HG03520 (cell line): ENCODE results near the gene LMTK3.

Experiments used
- ATAC-seq: cut with Tn5 transposase; IDR thresholded peaks from one replicate; pipeline ENCODE4 v1.9.1; 2021; ENCODE audit warnings: mild to moderate bottlenecking, moderate library complexity; ENCODE audit not compliant: unreplicated experiment

The LMTK3 gene

GRCh38 chr19:48475369-48476068, 36.1 kb downstream of the LMTK3 start:
- ATAC-seq = no peak

GRCh38 chr19:48474084-48474592, 37.5 kb downstream of the LMTK3 start:
- ATAC-seq = no peak

GRCh38 chr19:48473161-48473966, 38.3 kb downstream of the LMTK3 start:
- ATAC-seq = no peak

GRCh38 chr19:48471836-48472235, 39.8 kb downstream of the LMTK3 start:
- ATAC-seq = no peak

GRCh38 chr19:48470856-48471255, 40.8 kb downstream of the LMTK3 start:
- no peak for ATAC-seq

GRCh38 chr19:48469934-48470680, 41.5 kb downstream of the LMTK3 start:
- ATAC-seq = no peak

GRCh38 chr19:48469289-48469881, 42.2 kb downstream of the LMTK3 start, which contains the start of gene CYTH2:
CYTH2 (plus strand) TSS chr19:48469369; CDS start chr19:48469508, 139 bp downstream.
- peak; percentile 21 for ATAC-seq

- peak; percentile 86 for ATAC-seq
These were observed 42.8 kb downstream of the LMTK3 start for GRCh38 chr19:48468772-48469288.

GRCh38 chr19:48466561-48467325, 44.9 kb downstream of the LMTK3 start:
- ATAC-seq = no peak

- ATAC-seq = no peak
These were observed 46.4 kb downstream of the LMTK3 start for GRCh38 chr19:48465215-48465614.

- no peak for ATAC-seq
These were observed 49.5 kb downstream of the LMTK3 start for GRCh38 chr19:48461982-48462655.

- no peak for ATAC-seq
These were observed 50.0 kb downstream of the LMTK3 start for GRCh38 chr19:48461651-48461981.

- ATAC-seq = no peak
These were observed 53.6 kb downstream of the LMTK3 start for GRCh38 chr19:48458016-48458415.

GRCh38 chr19:48456864-48457263, 54.8 kb downstream of the LMTK3 start:
- no peak for ATAC-seq

GRCh38 chr19:48455908-48456562, 55.6 kb downstream of the LMTK3 start:
- no peak for ATAC-seq

GRCh38 chr19:48455171-48455907, 56.3 kb downstream of the LMTK3 start, which contains the start of gene KCNJ14:
KCNJ14 (plus strand) TSS chr19:48455574; CDS start chr19:48461725, 6,151 bp downstream.
- ATAC-seq = no peak

- no peak for ATAC-seq
These were observed 57.4 kb downstream of the LMTK3 start for GRCh38 chr19:48454150-48454730.
